HepG2 (cell line): ENCODE measurements around the gene RIPOR3. TPM values are rescaled to one million over a fixed set of nuclear protein-coding genes. Genes with fewer than 3 reads are reported as not detected.

Experiments
- ATF6 ChIP-seq: sonication (generic); formaldehyde crosslinking; conservative IDR thresholded peaks from 2 replicates; pipeline ENCODE4 v1.4.0; 2020; ENCODE audit warnings: missing genetic modification reagents
- CHD4 ChIP-seq: fragments of 200-600 bp; sonication (generic); IDR thresholded peaks from 2 replicates; pipeline ENCODE4 v1.7.0; 2017; ENCODE audit warnings: mild to moderate bottlenecking, low read length, borderline replicate concordance
- E2F2 ChIP-seq: sonication (generic); formaldehyde crosslinking; IDR thresholded peaks from 2 replicates; pipeline ENCODE4 v1.4.0; 2020; ENCODE audit warnings: missing genetic modification reagents, borderline replicate concordance
- FOSL1 ChIP-seq: sonication (generic); formaldehyde crosslinking; IDR thresholded peaks from 2 replicates; pipeline ENCODE4 v1.9.0; 2021; ENCODE audit warnings: missing genetic modification reagents, borderline replicate concordance
- GLI4 ChIP-seq: sonication (generic); formaldehyde crosslinking; IDR thresholded peaks from 2 replicates; pipeline ENCODE4 v1.5.1; 2020; ENCODE audit warnings: missing genetic modification reagents, mild to moderate bottlenecking, moderate library complexity, borderline replicate concordance
- HNRNPK ChIP-seq: fragments of 200-400 bp; formaldehyde crosslinking; IDR thresholded peaks from 2 replicates; pipeline ENCODE4 v1.6.1; 2018; ENCODE audit warnings: low read length, low read depth, moderate library complexity, mild to moderate bottlenecking; ENCODE audit not compliant: poor library complexity, severe bottlenecking
- JUNB ChIP-seq: sonication (generic); formaldehyde crosslinking; IDR thresholded peaks from 2 replicates; pipeline ENCODE4 v1.8.0; 2022; ENCODE audit warnings: missing genetic modification reagents, mild to moderate bottlenecking, borderline replicate concordance
- NFE2L1 ChIP-seq: sonication (generic); formaldehyde crosslinking; IDR thresholded peaks from 2 replicates; pipeline ENCODE4 v1.4.0; 2020; ENCODE audit warnings: missing genetic modification reagents, mild to moderate bottlenecking, borderline replicate concordance
- POGK ChIP-seq: sonication (generic); formaldehyde crosslinking; conservative IDR thresholded peaks from 2 replicates; pipeline ENCODE4 v1.8.0; 2022; ENCODE audit warnings: mild to moderate bottlenecking, moderate library complexity, missing genetic modification reagents
- ZNF101 ChIP-seq: sonication (generic); formaldehyde crosslinking; IDR thresholded peaks from 2 replicates; pipeline ENCODE4 v1.4.0; 2020; ENCODE audit warnings: mild to moderate bottlenecking, low read depth, missing genetic modification reagents, borderline replicate concordance
- ZNF136 ChIP-seq: sonication (generic); formaldehyde crosslinking; IDR thresholded peaks from 2 replicates; pipeline ENCODE4 v1.8.1; 2022; ENCODE audit warnings: low read depth, mild to moderate bottlenecking, moderate library complexity, missing genetic modification reagents
- ZNF142 ChIP-seq: sonication (generic); formaldehyde crosslinking; IDR thresholded peaks from 2 replicates; pipeline ENCODE4 v1.4.0; 2020; ENCODE audit warnings: missing genetic modification reagents
- ZNF484 ChIP-seq: sonication (generic); formaldehyde crosslinking; IDR thresholded peaks from 2 replicates; pipeline ENCODE4 v1.5.1; 2020; ENCODE audit warnings: mild to moderate bottlenecking, low read depth, missing genetic modification reagents, borderline replicate concordance
- ZNF513 ChIP-seq: sonication (generic); formaldehyde crosslinking; conservative IDR thresholded peaks from 2 replicates; pipeline ENCODE4 v1.5.0; 2020; ENCODE audit warnings: missing genetic modification reagents
- polyA plus RNA-seq, 8 experiments: library from polyadenylated mRNA; depleted of rRNA in 3 of 8; stranded (reverse) in 7 of 8; unstranded in 1 of 8; fragments of >200 nt; fragmentation: Illumina TruSeq in 4 of 8; extraction: Trizol in 4 of 8; gene quantifications; 2 replicates each; pipeline versions ENCODE4 v1.2.1 to v1.2.3, GENCODE V29; 2011 to 2016; ENCODE audit warnings: low read depth in 4 of 8, missing spikeins in 1 of 8, mixed read lengths in 1 of 8; ENCODE audit not compliant: insufficient read depth in 1 of 8
- total RNA-seq, 5 experiments: library from RNA; depleted of rRNA; stranded (reverse); fragments of >200 nt; fragmentation: Illumina TruSeq; extraction: Trizol; gene quantifications; 2 replicates each; pipeline ENCODE4 v1.2.3, GENCODE V29; 2016; ENCODE audit warnings: low read depth in 1 of 5

RIPOR3 gene
- total and polyA plus RNA-seq, 2 of the 13 experiments (the other 11 are each of a cell fraction or from before 2014, with no cell fraction given): 0.18 TPM; not detected in 1

- TF ChIP-seq ZNF136 (CRISPR knock-in tag): peak; percentile 57
- TF ChIP-seq ZNF484 (CRISPR knock-in tag): no peak
- no peak for TF ChIP-seq ZNF513
- TF ChIP-seq ZNF142 (CRISPR knock-in tag): no peak; the same call in 1 of the 2 replicates
- TF ChIP-seq CHD4: no peak
- TF ChIP-seq HNRNPK: no peak
- TF ChIP-seq JUNB: no peak
- TF ChIP-seq GLI4 (CRISPR knock-in tag): no peak
- 0 out of 2 replicates have a peak, but pooled peaks have one; percentile 59 for TF ChIP-seq NFE2L1
- TF ChIP-seq ATF6: 0 out of 2 replicates have a peak, but pooled peaks have one; percentile 53
- TF ChIP-seq ZNF101 (CRISPR knock-in tag): peak; percentile 51; the same call in 1 of the 2 replicates
- TF ChIP-seq POGK (CRISPR knock-in tag): no peak
- TF ChIP-seq FOSL1 (CRISPR knock-in tag): no peak; the same call in 1 of the 2 replicates
- no peak for TF ChIP-seq E2F2 (CRISPR knock-in tag)
Observed at GRCh38 chr20:50675671-50676376, 15.5 kb downstream of the RIPOR3 start (continued).
